NK-92 treated with Interleukin-12 subunit alpha and Interleukin-12 subunit beta, amount 100 ng/mL, for 24 hours (cell line): ENCODE data around the gene TAP2.
"Not testable (repeated sequence)": the region's sequence is repeated elsewhere in the genome, so short reads cannot be mapped to it uniquely, and the experiment has no call there.

Experiments used
- DNase-seq: peaks from one replicate; lab custom pipeline; 2025; lab: John Stamatoyannopoulos, UW

TAP2 gene

GRCh38 chr6:32838114-32838958, at the start of gene TAP2:
TSS of gene TAP2 (minus strand) at chr6:32838739. CDS start at chr6:32838233, 506 bp downstream.
- peak; percentile 91 for DNase-seq

- no peak for DNase-seq
These were observed 49.1 kb upstream of the TAP2 start for GRCh38 chr6:32887616-32888015.

GRCh38 chr6:32886681-32887383, 48.3 kb upstream of the TAP2 start:
- DNase-seq = no peak

- DNase-seq = no peak
These were observed 47.3 kb upstream of the TAP2 start for GRCh38 chr6:32885698-32886286.

GRCh38 chr6:32883789-32884188, 45.2 kb upstream of the TAP2 start:
- DNase-seq = no peak

GRCh38 chr6:32882879-32883250, 44.3 kb upstream of the TAP2 start:
- DNase-seq = no peak

GRCh38 chr6:32880962-32881361, 42.4 kb upstream of the TAP2 start:
- DNase-seq = not testable (repeated sequence)

GRCh38 chr6:32879691-32880090, 41.2 kb upstream of the TAP2 start:
- no peak for DNase-seq

- no peak for DNase-seq
These were observed 38.1 kb upstream of the TAP2 start for GRCh38 chr6:32876603-32877002.

GRCh38 chr6:32873947-32874346, 35.4 kb upstream of the TAP2 start:
- not testable (repeated sequence) for DNase-seq

GRCh38 chr6:32868257-32868788, 29.8 kb upstream of the TAP2 start:
- peak; percentile 56 for DNase-seq

GRCh38 chr6:32867554-32868256, 29.2 kb upstream of the TAP2 start:
- DNase-seq = no peak

- DNase-seq = no peak
These were observed 28.5 kb upstream of the TAP2 start for GRCh38 chr6:32867022-32867477.

- no peak for DNase-seq
These were observed 27.3 kb upstream of the TAP2 start for GRCh38 chr6:32865724-32866443.

- DNase-seq = no peak
These were observed 24.2 kb upstream of the TAP2 start for GRCh38 chr6:32862725-32863124.

- no peak for DNase-seq
These were observed 22.1 kb upstream of the TAP2 start for GRCh38 chr6:32860674-32861073.

- DNase-seq = no peak
These were observed 19.7 kb upstream of the TAP2 start for GRCh38 chr6:32858194-32858593.

- DNase-seq = no peak
These were observed 18.8 kb upstream of the TAP2 start for GRCh38 chr6:32857156-32857891.

- DNase-seq = no peak
These were observed 17.1 kb upstream of the TAP2 start for GRCh38 chr6:32855467-32856174.
